OCI-LY7 (cell line): Measurements from ENCODE around the gene COL4A1. TPM values are rescaled to one million over a fixed set of nuclear protein-coding genes. Genes with fewer than 3 reads are reported as not detected.

Experiments
- BruUV-seq: library from RNA; stranded (reverse); fragments of 400-500 nt; replicated peaks from 2 replicates; lab custom pipeline; 2021; lab: Mats Ljungman, UMichigan
- CTCF ChIA-PET: fragments of 300-600 bp; sonication (Branson Sonifier 250); formaldehyde crosslinking; loops from one replicate; lab custom pipeline; 2022; ENCODE audit warnings: antibody characterized with exemption; ENCODE audit not compliant: unreplicated experiment; lab: Charles Lee
- POLR2A ChIA-PET: fragments of 300-600 bp; sonication (Branson Sonifier 250); formaldehyde crosslinking; loops from one replicate; lab custom pipeline; 2022; ENCODE audit warnings: antibody characterized with exemption; lab: Charles Lee
- DNase-seq: peaks from one replicate; pipeline ENCODE4 v3.0.0-alpha.2; 2015; ENCODE audit warnings: low spot score
- H2AFZ ChIP-seq: fragments of 200-600 bp; sonication (generic), shearing (Covaris generic); 2 replicates; pipeline ENCODE4 v1.6.1; 2014; ENCODE audit warnings: mild to moderate bottlenecking, antibody characterized with exemption, low read length, moderate library complexity
- H3K27ac ChIP-seq: fragments of 200-600 bp; sonication (generic); 2 replicates; pipeline ENCODE4 v1.5.1; 2014; ENCODE audit warnings: mixed run types, low read depth, mild to moderate bottlenecking, moderate library complexity, low read length, inconsistent platforms; ENCODE audit not compliant: poor library complexity, severe bottlenecking
- H3K36me3 ChIP-seq: fragments of 200-600 bp; sonication (generic); 2 replicates; pipeline ENCODE4 v1.6.1; 2014; ENCODE audit warnings: mild to moderate bottlenecking, antibody characterized with exemption, low read length, moderate library complexity, mixed read lengths; ENCODE audit not compliant: insufficient read depth
- H3K4me1 ChIP-seq: fragments of 200-600 bp; sonication (generic); 2 replicates; pipeline ENCODE4 v1.5.1; 2014; ENCODE audit warnings: mild to moderate bottlenecking, low read length; ENCODE audit not compliant: insufficient read depth, poor library complexity, severe bottlenecking
- H3K4me2 ChIP-seq: fragments of 200-600 bp; sonication (generic); 2 replicates; pipeline ENCODE4 v1.6.1; 2014; ENCODE audit warnings: mild to moderate bottlenecking, low read length
- H3K4me3 ChIP-seq: fragments of 200-600 bp; sonication (generic); 2 replicates; pipeline ENCODE4 v1.5.1; 2014; ENCODE audit warnings: mild to moderate bottlenecking, low read depth, low read length; ENCODE audit not compliant: poor library complexity, severe bottlenecking
- H3K79me2 ChIP-seq: fragments of 200-600 bp; sonication (generic); 2 replicates; pipeline ENCODE4 v1.6.1; 2016; ENCODE audit warnings: low read depth, mild to moderate bottlenecking, low read length, moderate library complexity, mixed read lengths; ENCODE audit not compliant: insufficient read depth
- H3K9me2 ChIP-seq: fragments of 200-600 bp; sonication (generic); 2 replicates; pipeline ENCODE4 v1.6.1; 2016; ENCODE audit warnings: mild to moderate bottlenecking, low read length, mixed read lengths; ENCODE audit not compliant: insufficient read depth
- H3K9me3 ChIP-seq: fragments of 200-600 bp; sonication (generic); 2 replicates; pipeline ENCODE4 v1.6.1; 2014; ENCODE audit warnings: mild to moderate bottlenecking, mixed run types, low read length, mixed read lengths
- H4K20me1 ChIP-seq: fragments of 200-600 bp; sonication (generic); 2 replicates; pipeline ENCODE4 v1.6.1; 2014; ENCODE audit warnings: mild to moderate bottlenecking, antibody characterized with exemption, low read length, moderate library complexity, mixed read lengths; ENCODE audit not compliant: insufficient read depth
- EZH2phosphoT487 ChIP-seq: fragments of 200-600 bp; sonication (generic); IDR thresholded peaks from 2 replicates; pipeline ENCODE4 v1.6.1; 2018; ENCODE audit warnings: low read depth, borderline replicate concordance, mild to moderate bottlenecking, mixed run types, antibody characterized with exemption, low read length, moderate library complexity, mixed read lengths
- intact Hi-C: fragments of 100-400 bp; cut with micrococcal nuclease; formaldehyde crosslinking; loops from one replicate; pipeline ENCODE4 v1.10.0; 2022; ENCODE audit not compliant: unreplicated experiment
- total RNA-seq, 2 experiments: library from RNA; depleted of rRNA in 1 of 2; stranded (reverse); fragments of >200 nt in 1 of 2; shearing (Covaris generic) in 1 of 2; gene quantifications; 2 replicates each; pipeline ENCODE4 v1.2.3, GENCODE V29; 2014 to 2022
- TF ChIP-seq, protein P1 (sequence below): fragments of 200-600 bp; sonication (generic); conservative IDR thresholded peaks from 2 replicates; pipeline ENCODE4 v1.5.1; 2014; ENCODE audit warnings: mild to moderate bottlenecking, antibody characterized with exemption, low read length, moderate library complexity, mixed read lengths

Gene COL4A1
- total RNA-seq, 2 experiments from 2014 or later, result 0.06 TPM; not detected in 1

DNA sequence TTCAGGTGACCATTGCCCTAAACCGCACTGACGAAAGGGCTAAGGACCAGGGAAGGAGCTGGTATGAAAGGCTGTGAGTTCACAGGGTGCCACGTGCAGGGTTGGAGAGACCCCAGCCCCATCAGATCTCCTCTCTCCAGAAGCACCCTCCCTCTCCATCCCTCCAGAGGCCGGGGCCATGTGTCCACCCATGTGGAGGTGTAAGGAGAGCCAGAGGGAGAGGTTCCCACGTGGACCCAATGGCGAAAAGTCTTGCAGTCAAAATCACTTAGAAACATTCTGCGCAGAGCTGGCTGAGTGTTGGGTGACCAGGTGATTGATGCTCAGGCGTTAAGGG, 168.3 kb downstream of the COL4A1 start:
- no TSS peak for BruUV-seq
- H4K20me1 ChIP-seq, result no peaks in the 10 kb centered on the region
- ChIA-PET POLR2A (no interaction called here), CTCF (no interaction called here)
- H3K9me2 ChIP-seq, result no peaks in the 10 kb centered on the region
- H2AFZ ChIP-seq, result no peak overlapping the region
- no peak for DNase-seq
- H3K4me3 ChIP-seq, result no peak overlapping the region
- H3K79me2 ChIP-seq, result no peaks in the 10 kb centered on the region
- H3K27ac ChIP-seq, result no peak overlapping the region
- TF ChIP-seq, protein P1, sequence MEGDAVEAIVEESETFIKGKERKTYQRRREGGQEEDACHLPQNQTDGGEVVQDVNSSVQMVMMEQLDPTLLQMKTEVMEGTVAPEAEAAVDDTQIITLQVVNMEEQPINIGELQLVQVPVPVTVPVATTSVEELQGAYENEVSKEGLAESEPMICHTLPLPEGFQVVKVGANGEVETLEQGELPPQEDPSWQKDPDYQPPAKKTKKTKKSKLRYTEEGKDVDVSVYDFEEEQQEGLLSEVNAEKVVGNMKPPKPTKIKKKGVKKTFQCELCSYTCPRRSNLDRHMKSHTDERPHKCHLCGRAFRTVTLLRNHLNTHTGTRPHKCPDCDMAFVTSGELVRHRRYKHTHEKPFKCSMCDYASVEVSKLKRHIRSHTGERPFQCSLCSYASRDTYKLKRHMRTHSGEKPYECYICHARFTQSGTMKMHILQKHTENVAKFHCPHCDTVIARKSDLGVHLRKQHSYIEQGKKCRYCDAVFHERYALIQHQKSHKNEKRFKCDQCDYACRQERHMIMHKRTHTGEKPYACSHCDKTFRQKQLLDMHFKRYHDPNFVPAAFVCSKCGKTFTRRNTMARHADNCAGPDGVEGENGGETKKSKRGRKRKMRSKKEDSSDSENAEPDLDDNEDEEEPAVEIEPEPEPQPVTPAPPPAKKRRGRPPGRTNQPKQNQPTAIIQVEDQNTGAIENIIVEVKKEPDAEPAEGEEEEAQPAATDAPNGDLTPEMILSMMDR, result no peak
- TF ChIP-seq EZH2phosphoT487, result no peak
- no peak overlapping the region for H3K4me2 ChIP-seq
- peaks cover 6% of the 10 kb centered on the region for H3K4me1 ChIP-seq
- intact Hi-C loops, result no loop called here
- no peaks in the 10 kb centered on the region for H3K9me3 ChIP-seq
- no peaks in the 10 kb centered on the region for H3K36me3 ChIP-seq

DNA sequence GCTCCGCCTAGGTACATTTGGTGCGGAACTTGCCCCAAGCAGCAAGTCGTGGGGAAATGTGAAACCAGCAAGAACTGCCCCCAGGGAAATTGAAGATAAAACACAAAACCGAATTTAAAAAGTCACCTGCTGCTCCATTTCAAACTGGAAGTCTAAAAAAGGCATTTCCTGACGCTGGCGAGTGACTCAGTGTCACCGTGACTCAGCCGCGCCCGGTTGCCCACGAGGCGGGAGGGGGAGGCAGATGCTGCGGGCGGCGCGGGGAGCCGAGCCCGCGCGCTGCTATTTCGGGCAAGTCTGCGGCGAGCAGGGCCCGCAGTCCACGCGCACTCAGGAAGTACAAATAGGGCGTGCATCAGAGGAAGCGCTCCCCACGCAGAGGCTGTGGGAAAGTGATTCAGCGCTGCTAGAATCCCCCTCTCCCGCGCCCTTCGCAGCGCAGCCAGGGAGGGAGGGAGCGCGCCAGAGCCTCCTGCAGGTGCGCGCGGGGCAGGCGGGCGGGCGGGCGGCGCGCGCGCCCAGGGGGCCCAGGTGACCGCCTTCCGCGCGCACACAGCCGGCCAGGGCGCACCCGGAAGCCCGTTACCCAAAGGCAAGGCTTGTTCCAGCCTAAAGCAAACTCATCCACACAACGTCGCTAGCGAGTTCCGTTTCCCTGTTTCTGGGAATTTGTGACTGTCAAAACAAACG, 168.8 kb downstream of the COL4A1 start:
- BruUV-seq, result no TSS peak
- Histone ChIP-seq H3K36me3 (no peaks in the 10 kb centered on the region), H3K9me3 (no peaks in the 10 kb centered on the region), H3K79me2 (no peaks in the 10 kb centered on the region), H3K4me1 (peaks cover 6% of the 10 kb centered on the region), H3K4me2 (peak overlapping the region; percentile 44), H4K20me1 (no peaks in the 10 kb centered on the region), H2AFZ (no peak overlapping the region), H3K4me3 (no peak overlapping the region), H3K9me2 (no peaks in the 10 kb centered on the region), H3K27ac (no peak overlapping the region)
- DNase-seq, result peak; percentile 2
- no peak for TF ChIP-seq EZH2phosphoT487
- TF ChIP-seq, protein P1, result no peak
- intact Hi-C loops, result no loop called here
- CTCF ChIA-PET, result no interaction called here
- POLR2A ChIA-PET, result no interaction called here

DNA sequence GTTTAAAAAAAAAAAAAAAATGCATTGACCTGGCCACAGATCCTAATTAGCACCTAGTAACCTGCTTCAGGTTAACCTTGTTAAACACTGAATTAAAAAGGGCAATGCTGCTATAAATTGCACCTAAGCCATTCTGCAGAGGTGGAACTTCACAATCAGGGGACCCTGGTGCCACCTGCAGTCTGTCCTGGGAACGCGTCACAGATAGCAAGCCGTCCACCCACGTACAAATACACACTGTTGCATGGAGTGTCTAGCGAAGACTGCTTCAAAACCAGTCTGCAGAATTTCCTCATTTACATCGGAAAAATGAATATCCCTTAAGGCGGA, 169.3 kb downstream of the COL4A1 start:
- H4K20me1 ChIP-seq, result no peaks in the 10 kb centered on the region
- peak overlapping the region; percentile 44 for H3K4me2 ChIP-seq
- H2AFZ ChIP-seq, result no peak overlapping the region
- no peaks in the 10 kb centered on the region for H3K36me3 ChIP-seq
- no peak overlapping the region for H3K4me3 ChIP-seq
- BruUV-seq, result no TSS peak
- ChIA-PET CTCF (no interaction called here), POLR2A (no interaction called here)
- H3K9me3 ChIP-seq, result no peaks in the 10 kb centered on the region
- peak; percentile 10 for DNase-seq
- peaks cover 6% of the 10 kb centered on the region for H3K4me1 ChIP-seq
- H3K27ac ChIP-seq, result no peak overlapping the region
- no peak for TF ChIP-seq EZH2phosphoT487
- TF ChIP-seq, protein P1, result 0 out of 2 replicates have a peak, but pooled peaks have one; percentile 46
- intact Hi-C loops, result no loop called here
- H3K79me2 ChIP-seq, result no peaks in the 10 kb centered on the region
- no peaks in the 10 kb centered on the region for H3K9me2 ChIP-seq
